Muscle layer of duodenum (tissue), 2 donors: ENCODE data around the gene ATP5F1D.
"Not testable (repeated sequence)": the region's sequence is repeated elsewhere in the genome, so short reads cannot be mapped to it uniquely, and the experiment has no call there.

Source experiments
- H3K27ac ChIP-seq: one replicate; pipeline ENCODE4 v1.7.0; 2013; ENCODE audit warnings: mild to moderate bottlenecking, low read length
- H3K27me3 ChIP-seq: one replicate; pipeline ENCODE4 v1.7.0; 2013; ENCODE audit warnings: low read depth, mild to moderate bottlenecking, control low read depth, low read length
- H3K36me3 ChIP-seq, 2 donors: one replicate each; pipeline ENCODE4 v1.7.0; 2013; ENCODE audit warnings: low read length in 2 of 2, control low read depth in 1 of 2, mild to moderate bottlenecking in 1 of 2; ENCODE audit not compliant: insufficient read depth in 2 of 2, control insufficient read depth in 1 of 2
- H3K4me1 ChIP-seq, 2 donors: one replicate each; pipeline ENCODE4 v1.7.0; 2013; ENCODE audit warnings: low read length in 2 of 2, mild to moderate bottlenecking in 2 of 2, control low read depth in 1 of 2, moderate library complexity in 1 of 2; ENCODE audit not compliant: insufficient read depth in 2 of 2, control insufficient read depth in 1 of 2
- H3K4me3 ChIP-seq, 2 donors: one replicate each; pipeline ENCODE4 v1.7.0; 2013; ENCODE audit warnings: low read length in 2 of 2, low read depth in 1 of 2, mild to moderate bottlenecking in 1 of 2
- H3K9me3 ChIP-seq, 2 donors: one replicate each; pipeline ENCODE4 v1.7.0; 2013; ENCODE audit warnings: low read length in 2 of 2, control low read depth in 1 of 2, mild to moderate bottlenecking in 1 of 2; ENCODE audit not compliant: control insufficient read depth in 1 of 2
- donor health status: healthy.

The ATP5F1D gene

GRCh38 chr19:1241417-1242095 lies at the start of gene ATP5F1D:
Gene ATP5F1D (plus strand): TSS chr19:1241751. CDS start chr19:1241851, 100 bp downstream.
- peak within 1 kb of the TSS; percentile 39 for H3K27ac ChIP-seq
- H3K4me3 ChIP-seq = peak within 1 kb of the TSS; percentile 68 to 89
- H3K27me3 ChIP-seq = no peaks in the 10 kb centered on the region
- no peaks in the 10 kb centered on the region for H3K36me3 ChIP-seq
- H3K4me1 ChIP-seq = peaks cover 9 to 68% of the 10 kb centered on the region in 2 donors
- H3K9me3 ChIP-seq = no peaks in the 10 kb centered on the region

DNA sequence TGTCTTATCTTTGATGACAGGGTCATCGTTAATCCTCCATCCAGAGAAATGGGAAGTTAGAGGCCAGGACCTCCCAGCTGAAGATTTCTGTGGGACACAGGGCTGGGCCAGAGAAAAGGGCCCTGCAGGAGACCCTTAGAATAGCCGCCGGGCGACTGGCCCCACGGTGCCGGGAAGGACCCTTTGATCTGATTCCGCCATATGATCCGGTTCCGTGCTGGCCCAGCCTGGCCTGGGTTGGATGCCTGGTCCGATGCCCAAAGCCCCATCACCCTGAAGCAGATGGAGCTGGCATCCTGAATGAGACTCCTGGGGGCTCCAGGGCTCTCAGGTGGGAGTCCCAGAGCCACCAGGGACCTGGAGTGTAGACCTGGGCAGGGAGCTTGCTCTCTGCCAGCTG lies 42.0 kb upstream of the ATP5F1D start:
- Histone ChIP-seq H3K27ac (no peak overlapping the region), H3K4me3 (no peak overlapping the region), H3K9me3 (no peaks in the 10 kb centered on the region), H3K27me3 (no peaks in the 10 kb centered on the region), H3K4me1 (peaks cover 0 to 7% of the 10 kb centered on the region in 2 donors), H3K36me3 (no peaks in the 10 kb centered on the region)

DNA sequence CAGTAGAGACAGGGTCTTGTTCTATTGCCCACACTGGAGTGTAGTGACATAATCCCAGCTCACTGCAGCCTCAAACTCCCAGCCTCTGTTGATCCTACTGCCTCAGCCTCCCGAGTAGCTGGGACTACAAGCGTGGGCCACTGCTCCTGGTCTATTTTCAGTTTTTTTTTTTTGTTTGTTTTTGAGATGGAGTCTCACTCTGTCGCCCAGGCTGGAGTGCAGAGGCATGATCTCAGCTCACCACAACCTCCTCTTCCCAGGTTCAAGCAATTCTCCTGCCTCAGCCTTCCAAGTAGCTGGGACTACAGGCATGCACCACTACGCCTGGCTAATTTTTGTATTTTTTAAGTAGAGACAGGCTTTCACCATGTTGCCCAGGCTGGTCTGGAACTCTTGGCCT lies 40.9 kb upstream of the ATP5F1D start:
- H3K4me3 ChIP-seq, H3K36me3 ChIP-seq, H3K9me3 ChIP-seq, H3K27me3 ChIP-seq, H3K27ac ChIP-seq, H3K4me1 ChIP-seq: not testable (repeated sequence)

- peaks cover 19 to 37% of the 10 kb centered on the region in 2 donors for H3K4me1 ChIP-seq
Measured at GRCh38 chr19:1205114-1206099, 36.1 kb upstream of the ATP5F1D start, which contains the start of gene STK11. Gene STK11 (plus strand): TSS chr19:1205778. CDS start chr19:1206914, 1,136 bp downstream.

GRCh38 chr19:1206150-1206863 lies 35.2 kb upstream of the ATP5F1D start:
- no peaks in the 10 kb centered on the region for H3K27me3 ChIP-seq
- H3K9me3 ChIP-seq = no peaks in the 10 kb centered on the region
- peak overlapping the region; percentile 74 for H3K27ac ChIP-seq
- H3K4me1 ChIP-seq = peaks cover 19 to 39% of the 10 kb centered on the region in 2 donors
- peak overlapping the region; percentile 70 to 82 for H3K4me3 ChIP-seq
- H3K36me3 ChIP-seq = no peaks in the 10 kb centered on the region

More at GRCh38 chr19:1205114-1206099, 36.1 kb upstream of the ATP5F1D start, which contains the start of gene STK11:
- peak within 1 kb of the TSS; percentile 70 to 82 for H3K4me3 ChIP-seq
- H3K27ac ChIP-seq = peak within 1 kb of the TSS; percentile 74
- H3K27me3 ChIP-seq = no peaks in the 10 kb centered on the region
- no peaks in the 10 kb centered on the region for H3K36me3 ChIP-seq
- H3K9me3 ChIP-seq = no peaks in the 10 kb centered on the region

DNA sequence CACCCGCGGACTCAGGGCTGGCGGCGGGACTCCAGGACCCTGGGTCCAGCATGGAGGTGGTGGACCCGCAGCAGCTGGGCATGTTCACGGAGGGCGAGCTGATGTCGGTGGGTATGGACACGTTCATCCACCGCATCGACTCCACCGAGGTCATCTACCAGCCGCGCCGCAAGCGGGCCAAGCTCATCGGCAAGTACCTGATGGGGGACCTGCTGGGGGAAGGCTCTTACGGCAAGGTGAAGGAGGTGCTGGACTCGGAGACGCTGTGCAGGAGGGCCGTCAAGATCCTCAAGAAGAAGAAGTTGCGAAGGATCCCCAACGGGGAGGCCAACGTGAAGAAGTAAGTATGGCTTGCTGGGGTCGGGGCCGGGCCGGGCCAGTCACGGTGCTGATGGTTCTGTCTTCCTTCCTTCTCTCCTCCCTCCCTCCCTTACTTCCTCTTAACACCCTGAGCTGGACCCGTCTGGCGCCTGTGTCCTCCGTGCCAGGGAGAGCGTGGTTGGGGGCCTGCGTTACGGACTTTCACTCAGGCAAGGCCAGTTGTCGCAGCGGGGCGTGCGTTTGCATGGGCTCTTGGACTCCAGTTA lies 34.6 kb upstream of the ATP5F1D start:
- Histone ChIP-seq H3K4me3 (peak overlapping the region; percentile 70 to 82), H3K27me3 (no peaks in the 10 kb centered on the region), H3K27ac (peak overlapping the region; percentile 74), H3K4me1 (peaks cover 19 to 45% of the 10 kb centered on the region in 2 donors), H3K9me3 (no peaks in the 10 kb centered on the region), H3K36me3 (no peaks in the 10 kb centered on the region)

DNA sequence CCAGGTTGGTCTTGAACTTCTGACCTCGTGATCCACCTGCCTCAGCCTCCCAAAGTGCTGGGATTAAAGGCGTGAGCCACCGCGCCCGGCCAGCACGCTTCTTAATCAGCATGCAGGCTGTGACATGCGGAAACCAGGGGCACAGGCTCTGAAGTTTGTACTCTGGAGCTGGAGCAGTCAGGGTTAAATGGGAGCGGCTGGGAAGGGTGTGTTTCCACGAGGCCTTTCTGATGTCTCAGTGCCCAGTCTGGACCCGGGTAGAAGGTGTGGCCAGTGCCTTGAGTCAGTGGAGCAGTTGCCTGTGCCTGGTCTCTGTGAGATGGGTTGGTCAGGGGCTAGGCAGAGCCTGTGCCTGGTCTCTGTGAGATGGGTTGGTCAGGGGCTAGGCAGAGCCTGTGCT lies 32.7 kb upstream of the ATP5F1D start:
- not testable (repeated sequence) for H3K27me3 ChIP-seq, H3K27ac ChIP-seq, H3K9me3 ChIP-seq, H3K4me3 ChIP-seq, H3K36me3 ChIP-seq
- peaks cover 16 to 52% of the 10 kb centered on the region in 2 donors for H3K4me1 ChIP-seq

GRCh38 chr19:1210227-1210538 lies 31.4 kb upstream of the ATP5F1D start:
- Histone ChIP-seq H3K4me1 (peaks cover 14 to 63% of the 10 kb centered on the region in 2 donors), H3K27me3 (no peaks in the 10 kb centered on the region), H3K27ac (no peak overlapping the region), H3K4me3 (no peak overlapping the region), H3K9me3 (no peaks in the 10 kb centered on the region), H3K36me3 (no peaks in the 10 kb centered on the region)

DNA sequence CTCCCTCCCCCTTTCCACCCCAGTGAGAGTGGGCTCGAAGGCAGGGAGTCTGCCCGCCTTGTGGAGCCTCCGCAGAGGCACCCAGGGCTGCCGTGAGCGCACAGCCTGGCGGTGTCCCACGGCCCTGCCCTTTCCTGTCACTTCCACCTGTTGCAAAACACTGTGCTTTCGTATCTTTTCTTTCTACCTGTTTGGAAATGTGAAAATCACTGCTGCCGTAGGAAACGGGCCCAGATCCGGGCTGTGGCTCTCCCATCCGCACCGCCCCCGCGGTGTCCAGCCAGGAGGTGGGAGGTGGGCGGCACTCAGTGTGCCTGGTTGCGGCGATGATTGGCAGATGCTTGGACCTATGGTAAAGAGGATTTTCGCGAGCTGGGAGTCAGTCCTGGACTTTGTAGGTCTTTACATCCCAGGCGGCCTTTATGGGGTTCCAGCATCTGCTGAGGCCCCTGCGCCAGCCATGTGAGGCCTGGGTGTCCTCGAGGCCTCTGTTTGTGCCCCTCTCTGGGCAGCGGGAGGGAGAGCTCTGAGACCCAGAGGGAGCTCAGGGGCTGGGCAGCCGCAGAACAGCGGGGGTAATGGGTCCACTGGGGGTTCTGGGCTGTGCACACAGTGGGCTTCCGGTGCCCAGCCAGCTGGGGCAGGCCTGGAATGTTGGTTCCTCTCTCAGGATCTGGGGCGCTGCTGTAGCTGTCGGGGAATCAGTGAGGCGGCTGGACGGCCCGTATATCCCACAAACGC lies 29.9 kb upstream of the ATP5F1D start:
- Histone ChIP-seq H3K27me3 (no peaks in the 10 kb centered on the region), H3K9me3 (no peaks in the 10 kb centered on the region), H3K4me3 (no peak overlapping the region), H3K36me3 (no peaks in the 10 kb centered on the region), H3K4me1 (peaks cover 17 to 71% of the 10 kb centered on the region in 2 donors), H3K27ac (no peak overlapping the region)
